Jurkat, Clone E6-1 (cell line): ENCODE results near the gene AHNAK2.

Experiments
- DNase-seq: peaks from one replicate; pipeline ENCODE4 v3.0.0-alpha.2; 2011; ENCODE audit warnings: low read depth, low spot score
- H3K4me3 ChIP-seq: 2 replicates; pipeline ENCODE4 v1.5.1; 2011; ENCODE audit warnings: mild to moderate bottlenecking, low read length, control low read depth, moderate library complexity

AHNAK2 gene

DNA sequence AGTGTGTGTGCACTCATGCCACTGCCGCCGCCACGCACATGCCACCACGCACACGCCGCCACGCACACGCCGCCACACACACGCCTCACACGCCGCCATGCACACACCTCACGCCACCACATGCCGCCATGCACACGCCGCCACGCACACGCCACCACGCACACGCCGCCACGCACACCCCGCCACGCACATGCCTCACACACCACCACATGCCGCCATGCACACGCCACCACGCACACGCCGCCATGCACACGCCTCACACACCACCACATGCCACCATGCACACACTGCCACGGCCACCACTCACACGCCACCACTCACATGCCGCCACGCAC is 13.7 kb upstream of the AHNAK2 start:
- no peak overlapping the region for H3K4me3 ChIP-seq
- no peak for DNase-seq

GRCh38 chr14:104989951-104990303 is 11.8 kb upstream of the AHNAK2 start:
- DNase-seq, result no peak
- H3K4me3 ChIP-seq, result no peak overlapping the region

DNA sequence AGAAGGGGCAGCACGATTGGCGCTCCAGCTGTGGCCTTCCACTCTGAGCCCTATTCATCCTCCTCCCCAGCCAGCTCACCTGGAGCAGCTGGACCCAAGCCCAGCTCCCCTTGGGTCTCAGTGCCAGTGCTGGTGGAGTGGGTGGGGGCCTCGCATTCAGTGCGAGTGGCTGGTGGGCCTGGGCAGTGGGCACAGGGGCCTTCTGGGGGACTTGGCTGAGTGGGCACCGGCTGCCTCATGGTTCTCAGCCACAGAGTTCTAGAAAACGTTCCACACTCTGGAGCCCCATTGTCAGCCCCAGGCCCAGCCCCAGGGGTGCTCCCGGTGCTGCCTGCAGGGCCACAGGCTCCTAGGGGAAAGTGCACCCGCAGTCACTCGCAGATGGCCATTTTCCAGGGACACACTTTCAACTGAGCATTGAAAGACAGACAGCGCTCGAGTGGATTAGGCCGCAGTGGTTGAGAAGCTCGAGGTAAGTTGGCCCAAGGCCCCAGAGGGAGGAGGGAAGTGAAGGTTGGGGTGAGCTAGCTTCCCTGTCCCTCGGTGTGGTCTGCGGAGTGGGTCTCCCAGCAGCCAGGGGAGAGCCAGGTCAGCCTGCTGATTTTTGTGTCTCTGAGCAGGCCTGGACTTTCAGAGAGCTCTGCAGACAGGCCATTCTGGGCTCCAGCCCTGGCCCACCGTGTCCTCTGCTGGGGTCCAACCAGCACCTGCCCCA is 11.2 kb upstream of the AHNAK2 start:
- no peak overlapping the region for H3K4me3 ChIP-seq
- DNase-seq, result no peak

GRCh38 chr14:104986487-104987164 is 8.5 kb upstream of the AHNAK2 start:
- H3K4me3 ChIP-seq, result peak overlapping the region; percentile 59

GRCh38 chr14:104985675-104986486 is 7.7 kb upstream of the AHNAK2 start, which contains the start of gene CLBA1:
CLBA1 (plus strand) TSS chr14:104985788; CDS start chr14:104986432, 644 bp downstream.
- peak; percentile 77 for DNase-seq
- H3K4me3 ChIP-seq, result peak within 1 kb of the TSS; percentile 59

More at GRCh38 chr14:104986487-104987164, 8.5 kb upstream of the AHNAK2 start:
- no peak for DNase-seq

DNA sequence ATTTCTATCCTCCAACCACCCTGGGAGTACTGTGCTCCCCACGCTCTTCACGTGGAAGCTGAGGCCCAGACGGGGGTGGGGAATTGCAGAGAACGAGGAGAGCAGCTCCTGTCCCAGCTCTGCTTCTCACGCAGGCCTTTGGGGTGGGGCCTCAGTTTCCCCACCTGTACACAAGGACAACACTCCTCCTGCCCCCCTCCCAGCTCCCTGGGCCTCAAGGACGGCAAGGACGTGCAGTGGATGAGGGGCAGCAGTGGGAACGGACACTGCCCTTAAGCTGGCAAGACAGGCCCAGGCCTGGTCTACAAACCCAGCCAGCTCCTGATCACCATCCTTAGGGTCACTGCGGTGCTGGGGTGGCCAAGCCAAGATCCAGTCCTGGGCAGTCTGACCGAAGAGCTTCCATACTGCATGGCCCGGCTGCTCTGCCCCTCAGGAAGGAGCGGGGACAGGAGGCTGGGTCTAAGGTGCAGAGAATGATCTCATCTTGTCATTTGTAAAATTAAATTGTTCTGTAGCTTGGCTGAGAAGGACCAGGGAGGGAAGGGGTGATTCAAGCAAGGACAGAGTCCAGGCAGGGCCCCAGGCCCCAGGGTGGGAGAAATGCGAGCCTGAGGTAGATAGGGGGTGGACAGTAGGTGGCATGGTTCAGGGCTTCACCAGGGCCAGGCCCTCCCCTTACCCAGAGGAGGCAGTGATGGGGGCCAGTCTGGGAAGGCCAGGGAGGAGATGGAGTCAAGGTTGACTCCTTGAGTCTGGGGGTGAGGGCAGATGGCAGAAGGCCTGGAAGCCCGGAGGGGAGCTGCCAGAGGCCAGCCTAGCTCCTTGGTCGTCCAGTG is 6.1 kb upstream of the AHNAK2 start:
- H3K4me3 ChIP-seq, result no peak overlapping the region
- no peak for DNase-seq

DNA sequence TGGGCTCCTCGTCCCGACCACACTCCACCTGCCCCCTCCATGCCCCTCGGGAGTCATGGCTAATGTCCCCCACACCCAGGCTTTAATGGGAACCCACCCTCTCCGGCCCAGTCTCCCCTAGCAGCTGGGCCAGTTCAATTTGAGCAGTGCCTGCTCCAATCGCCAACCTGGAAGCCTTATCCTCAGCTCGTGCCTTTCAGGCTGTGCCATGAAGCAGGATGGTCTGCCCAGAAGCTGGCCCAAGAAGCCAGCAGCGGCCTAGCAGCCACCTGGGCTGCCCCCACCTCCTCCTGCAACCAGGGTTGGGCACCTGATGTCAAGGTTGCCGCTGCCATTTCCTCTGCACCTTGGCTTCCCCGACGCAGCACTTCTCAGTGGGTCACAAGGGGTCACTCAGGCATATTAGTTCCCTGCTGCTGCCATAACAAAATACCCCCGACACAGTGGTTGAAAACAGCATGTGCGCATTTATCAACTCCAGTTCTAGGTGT is 5.1 kb upstream of the AHNAK2 start:
- DNase-seq, result no peak
- no peak overlapping the region for H3K4me3 ChIP-seq

- H3K4me3 ChIP-seq, result no peak overlapping the region
- DNase-seq, result no peak
These were observed 4.5 kb upstream of the AHNAK2 start for GRCh38 chr14:104982548-104983230.

- no peak overlapping the region for H3K4me3 ChIP-seq
- DNase-seq, result no peak
These were observed 3.7 kb upstream of the AHNAK2 start for GRCh38 chr14:104981699-104982541.

GRCh38 chr14:104980611-104981531 is 2.7 kb upstream of the AHNAK2 start:
- no peak for DNase-seq
- H3K4me3 ChIP-seq, result no peak overlapping the region

DNA sequence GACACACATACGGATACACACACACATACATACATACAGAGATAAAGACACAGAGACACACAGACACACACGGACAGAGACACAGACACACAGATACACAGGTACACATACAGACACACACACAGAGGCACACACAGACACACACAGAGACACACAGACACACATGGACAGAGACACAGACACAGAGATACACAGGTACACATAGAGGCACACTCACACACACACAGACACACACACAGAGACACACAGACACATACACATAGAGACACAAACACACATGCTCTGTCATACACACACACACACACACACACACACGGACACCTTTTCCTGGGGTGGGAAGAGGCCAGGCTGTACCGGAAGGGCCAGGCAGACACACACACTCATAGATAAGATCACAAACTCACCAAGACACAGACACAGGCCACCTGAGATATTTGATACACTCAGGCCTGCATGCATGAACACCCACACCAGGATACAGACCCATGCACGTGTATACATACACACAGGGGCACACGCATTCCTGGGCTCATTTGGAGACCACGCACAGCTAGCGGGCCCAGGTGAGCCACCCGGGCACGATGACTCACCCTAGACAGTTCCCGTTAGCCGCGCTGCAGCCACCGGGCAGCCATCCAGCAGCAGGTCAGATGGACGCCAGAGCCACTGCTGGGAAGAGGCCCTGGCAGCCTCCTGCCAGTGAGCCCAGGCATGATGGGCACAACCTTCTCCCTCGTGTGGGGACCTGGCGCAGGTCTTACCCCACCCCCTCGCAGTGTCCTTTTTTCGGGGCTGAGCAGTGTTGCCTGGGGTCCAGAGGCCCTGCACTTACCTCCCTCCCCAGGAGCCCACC is 1.8 kb upstream of the AHNAK2 start:
- no peak overlapping the region for H3K4me3 ChIP-seq
- DNase-seq, result no peak

- no peak overlapping the region for H3K4me3 ChIP-seq
- DNase-seq, result no peak
These were observed 845 bp upstream of the AHNAK2 start for GRCh38 chr14:104978746-104979691.

DNA sequence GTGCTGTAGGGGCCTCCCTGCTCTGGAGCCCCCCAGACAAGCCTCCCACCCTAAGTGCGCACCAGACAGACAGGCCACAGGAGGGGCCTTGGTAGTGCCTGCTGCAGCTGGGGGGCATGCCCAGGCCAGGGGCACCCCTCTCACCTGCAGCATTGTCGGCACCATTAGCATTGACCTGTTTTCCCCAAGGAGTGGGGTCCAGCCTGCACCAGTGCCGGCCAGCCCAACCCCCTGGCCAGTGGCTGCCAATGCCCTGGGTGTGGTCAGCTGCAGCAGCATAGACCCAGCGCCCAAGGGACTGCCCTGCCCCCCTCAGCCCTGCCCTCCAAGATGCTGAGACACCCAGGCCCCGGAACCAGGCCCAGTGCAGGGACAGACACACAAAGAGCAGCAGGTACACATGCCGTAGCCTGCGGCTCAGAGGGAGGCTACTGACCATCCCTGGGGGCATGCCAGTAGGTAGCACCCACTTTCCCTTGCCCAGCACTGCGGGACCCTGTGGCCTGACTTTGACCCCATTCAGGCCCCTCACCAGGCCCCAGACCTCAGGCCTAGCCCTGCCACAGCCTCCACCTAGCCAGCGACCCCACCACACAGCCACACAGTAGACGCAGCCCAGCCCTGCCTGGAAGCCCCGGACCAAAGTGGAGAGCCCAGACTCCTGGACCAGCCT is 1.0 kb downstream of the AHNAK2 start:
- H3K4me3 ChIP-seq, result no peak overlapping the region
- DNase-seq, result no peak
